ENCODE measurements around the gene SLC39A11. TPM values are rescaled to one million over a fixed set of nuclear protein-coding genes. Genes with fewer than 3 reads are reported as not detected.
A peak's percentile ranks its signal among the peaks of the same experiment; 100 is the strongest.
"Not testable (repeated sequence)": the region's sequence is repeated elsewhere in the genome, so short reads cannot be mapped to it uniquely, and the experiment has no call there.

Gene SLC39A11
- polyA plus RNA-seq, 3 donors: 16.6 to 27.9 (median 26.6) TPM

GRCh38 chr17:72829883-72830282 is 262.6 kb downstream of the SLC39A11 start:
- Mint-ChIP-seq H3K27me3 (ENCODE audit: low read depth in 3 of 3) (no peaks in the 10 kb centered on the region), H3K36me3 (peaks cover 65 to 72% of the 10 kb centered on the region in 2 donors), H3K4me3 (no peak overlapping the region), H3K27ac (peak overlapping the region in 3 of 7 donors; percentile 7 to 19 (median 11)), H3K9me3 (peaks cover 19 to 38% (median 26%) of the 10 kb centered on the region in 7 donors), H3K4me1 (peaks cover 5% of the 10 kb centered on the region)
- H2AFZ ChIP-seq (ENCODE audit: insufficient read depth, low read depth, low read length, poor library complexity, severe bottlenecking): no peak overlapping the region
- H3K9ac ChIP-seq (ENCODE audit: insufficient read depth, low read length, poor library complexity, severe bottlenecking): no peak overlapping the region
- TF ChIP-seq, protein P1, sequence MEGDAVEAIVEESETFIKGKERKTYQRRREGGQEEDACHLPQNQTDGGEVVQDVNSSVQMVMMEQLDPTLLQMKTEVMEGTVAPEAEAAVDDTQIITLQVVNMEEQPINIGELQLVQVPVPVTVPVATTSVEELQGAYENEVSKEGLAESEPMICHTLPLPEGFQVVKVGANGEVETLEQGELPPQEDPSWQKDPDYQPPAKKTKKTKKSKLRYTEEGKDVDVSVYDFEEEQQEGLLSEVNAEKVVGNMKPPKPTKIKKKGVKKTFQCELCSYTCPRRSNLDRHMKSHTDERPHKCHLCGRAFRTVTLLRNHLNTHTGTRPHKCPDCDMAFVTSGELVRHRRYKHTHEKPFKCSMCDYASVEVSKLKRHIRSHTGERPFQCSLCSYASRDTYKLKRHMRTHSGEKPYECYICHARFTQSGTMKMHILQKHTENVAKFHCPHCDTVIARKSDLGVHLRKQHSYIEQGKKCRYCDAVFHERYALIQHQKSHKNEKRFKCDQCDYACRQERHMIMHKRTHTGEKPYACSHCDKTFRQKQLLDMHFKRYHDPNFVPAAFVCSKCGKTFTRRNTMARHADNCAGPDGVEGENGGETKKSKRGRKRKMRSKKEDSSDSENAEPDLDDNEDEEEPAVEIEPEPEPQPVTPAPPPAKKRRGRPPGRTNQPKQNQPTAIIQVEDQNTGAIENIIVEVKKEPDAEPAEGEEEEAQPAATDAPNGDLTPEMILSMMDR (IDR thresholded peaks at IDR 0.05): no peak
- H3K9me3 ChIP-seq (replicated peaks in 1 of 2; ENCODE audit: control insufficient read depth in 1 of 2, insufficient read depth in 1 of 2, low read length in 2 of 2): peaks cover 27 to 28% of the 10 kb centered on the region in 2 donors
- H3K27me3 ChIP-seq (ENCODE audit: control insufficient read depth in 2 of 2, insufficient read depth in 2 of 2, low read length in 2 of 2): no peaks in the 10 kb centered on the region
- no peaks in the 10 kb centered on the region for H3K79me2 ChIP-seq (ENCODE audit: insufficient read depth, low read length)
- no peak overlapping the region for H3K4me3 ChIP-seq (replicated peaks in 1 of 3; ENCODE audit: low read depth in 2 of 3, low read length in 3 of 3)
- peaks cover 21 to 87% of the 10 kb centered on the region in 2 donors for H3K36me3 ChIP-seq (replicated peaks in 1 of 2; ENCODE audit: control insufficient read depth in 1 of 2, insufficient read depth in 2 of 2, low read length in 2 of 2)
- intact Hi-C loops (cut with micrococcal nuclease): no loop called here
- 43% methylated on average over 2 of the region's 4 CpGs for WGBS (ENCODE audit: insufficient coverage)
- H3K27ac ChIP-seq (ENCODE audit: low read depth in 1 of 2, low read length in 2 of 2): no peak overlapping the region
- H4K20me1 ChIP-seq (ENCODE audit: insufficient read depth, low read length): no peaks in the 10 kb centered on the region
- DNase-seq: no peak
- H3K4me2 ChIP-seq (replicated peaks; ENCODE audit: extremely low read depth, low read length, poor library complexity, severe bottlenecking): no peak overlapping the region
- H3K4me1 ChIP-seq (ENCODE audit: control insufficient read depth in 1 of 2, insufficient read depth in 2 of 2, low read length in 2 of 2): no peaks in the 10 kb centered on the region

- TF ChIP-seq, protein P1 (IDR thresholded peaks at IDR 0.05): no peak
- peaks cover 25 to 93% of the 10 kb centered on the region in 2 donors for H3K36me3 ChIP-seq (replicated peaks in 1 of 2; ENCODE audit: control insufficient read depth in 1 of 2, insufficient read depth in 2 of 2, low read length in 2 of 2)
- no peak overlapping the region for H3K4me3 Mint-ChIP-seq
- no peak overlapping the region for H3K4me2 ChIP-seq (replicated peaks; ENCODE audit: extremely low read depth, low read length, poor library complexity, severe bottlenecking)
- H3K4me1 ChIP-seq (ENCODE audit: control insufficient read depth in 1 of 2, insufficient read depth in 2 of 2, low read length in 2 of 2): no peaks in the 10 kb centered on the region
- peaks cover 29 to 31% of the 10 kb centered on the region in 2 donors for H3K9me3 ChIP-seq (replicated peaks in 1 of 2; ENCODE audit: control insufficient read depth in 1 of 2, insufficient read depth in 1 of 2, low read length in 2 of 2)
- no peak overlapping the region for H3K9ac ChIP-seq (ENCODE audit: insufficient read depth, low read length, poor library complexity, severe bottlenecking)
- H3K4me3 ChIP-seq (replicated peaks in 1 of 3; ENCODE audit: low read depth in 2 of 3, low read length in 3 of 3): no peak overlapping the region
- no peak overlapping the region for H3K27ac ChIP-seq (ENCODE audit: low read depth in 1 of 2, low read length in 2 of 2)
- DNase-seq: no peak
- H3K27me3 Mint-ChIP-seq (ENCODE audit: low read depth in 3 of 3): no peaks in the 10 kb centered on the region
- peaks cover 5% of the 10 kb centered on the region for H3K4me1 Mint-ChIP-seq
- no peaks in the 10 kb centered on the region for H3K79me2 ChIP-seq (ENCODE audit: insufficient read depth, low read length)
- no peak overlapping the region for H2AFZ ChIP-seq (ENCODE audit: insufficient read depth, low read depth, low read length, poor library complexity, severe bottlenecking)
- intact Hi-C loops (cut with micrococcal nuclease): no loop called here
- H3K9me3 Mint-ChIP-seq: peaks cover 22 to 43% (median 31%) of the 10 kb centered on the region in 7 donors
- no CpG with 5 or more reads among the region's 4 CpGs for WGBS (ENCODE audit: insufficient coverage)
- H3K36me3 Mint-ChIP-seq: peaks cover 79 to 86% of the 10 kb centered on the region in 2 donors
- no peaks in the 10 kb centered on the region for H3K27me3 ChIP-seq (ENCODE audit: control insufficient read depth in 2 of 2, insufficient read depth in 2 of 2, low read length in 2 of 2)
- H3K27ac Mint-ChIP-seq: no peak overlapping the region
- H4K20me1 ChIP-seq (ENCODE audit: insufficient read depth, low read length): no peaks in the 10 kb centered on the region
These were observed 265.9 kb downstream of the SLC39A11 start for GRCh38 chr17:72826602-72827001.

DNA sequence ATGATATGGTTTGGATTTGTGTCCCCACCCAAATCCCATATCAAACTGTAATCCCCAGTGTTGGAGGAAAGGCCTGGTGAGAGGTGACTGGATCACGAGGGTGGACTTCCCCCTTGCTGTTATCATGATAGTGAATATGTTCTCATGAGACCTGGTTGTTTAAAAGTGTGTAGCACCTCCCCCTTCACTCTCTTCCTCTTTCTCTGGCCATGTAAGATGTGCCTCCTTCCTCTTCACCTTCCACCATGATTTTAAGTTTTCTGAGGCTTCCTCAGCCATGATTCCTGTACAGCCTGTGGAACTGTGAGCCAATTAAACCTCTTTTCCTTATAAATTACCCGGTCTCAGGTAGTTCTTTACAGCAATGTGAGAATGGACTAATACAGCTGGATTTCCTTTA is 266.4 kb downstream of the SLC39A11 start:
- Mint-ChIP-seq H3K9me3 (peaks cover 22 to 43% (median 33%) of the 10 kb centered on the region in 7 donors), H3K36me3 (peaks cover 81 to 85% of the 10 kb centered on the region in 2 donors)
- H3K27me3 Mint-ChIP-seq (ENCODE audit: low read depth in 3 of 3); H4K20me1 ChIP-seq (ENCODE audit: insufficient read depth, low read length); H3K9ac ChIP-seq (ENCODE audit: insufficient read depth, low read length, poor library complexity, severe bottlenecking); H3K4me3 Mint-ChIP-seq; H3K27me3 ChIP-seq (ENCODE audit: control insufficient read depth in 2 of 2, insufficient read depth in 2 of 2, low read length in 2 of 2); H3K27ac Mint-ChIP-seq; H3K4me1 ChIP-seq (ENCODE audit: control insufficient read depth in 1 of 2, insufficient read depth in 2 of 2, low read length in 2 of 2); H3K27ac ChIP-seq (ENCODE audit: low read depth in 1 of 2, low read length in 2 of 2); H2AFZ ChIP-seq (ENCODE audit: insufficient read depth, low read depth, low read length, poor library complexity, severe bottlenecking); H3K79me2 ChIP-seq (ENCODE audit: insufficient read depth, low read length); H3K4me2 ChIP-seq (replicated peaks; ENCODE audit: extremely low read depth, low read length, poor library complexity, severe bottlenecking); H3K4me3 ChIP-seq (replicated peaks in 1 of 3; ENCODE audit: low read depth in 2 of 3, low read length in 3 of 3); H3K4me1 Mint-ChIP-seq; DNase-seq; intact Hi-C loops (cut with micrococcal nuclease): not testable (repeated sequence)
- H3K9me3 ChIP-seq (replicated peaks in 1 of 2; ENCODE audit: control insufficient read depth in 1 of 2, insufficient read depth in 1 of 2, low read length in 2 of 2): peaks cover 29 to 31% of the 10 kb centered on the region in 2 donors
- no CpG with 5 or more reads among the region's 2 CpGs for WGBS (ENCODE audit: insufficient coverage)
- peaks cover 26 to 90% of the 10 kb centered on the region in 2 donors for H3K36me3 ChIP-seq (replicated peaks in 1 of 2; ENCODE audit: control insufficient read depth in 1 of 2, insufficient read depth in 2 of 2, low read length in 2 of 2)
